AG04450 (cell line): Measurements from ENCODE around the gene CHST12. TPM values are rescaled to one million over a fixed set of nuclear protein-coding genes. Genes with fewer than 3 reads are reported as not detected.

Source experiments
- CTCF ChIA-PET: fragments of 300-600, 350-600 bp; formaldehyde crosslinking; extraction: SDS; loops from one replicate; lab custom pipeline; 2022; ENCODE audit warnings: antibody characterized with exemption, inconsistent platforms; lab: Charles Lee
- POLR2A ChIA-PET: fragments of 350-600 bp; formaldehyde crosslinking; extraction: SDS; loops from one replicate; lab custom pipeline; 2021; ENCODE audit warnings: antibody characterized with exemption, inconsistent platforms; lab: Yijun Ruan, JAX
- DNase-seq: peaks from one replicate; pipeline ENCODE4 v3.0.0-alpha.2; 2011; ENCODE audit warnings: low read depth, low spot score
- H3K27ac ChIP-seq: one replicate; pipeline ENCODE4 v1.5.1; 2012; ENCODE audit warnings: low read depth, low read length, control low read depth
- H3K27me3 ChIP-seq: one replicate; pipeline ENCODE4 v1.6.0; 2012; ENCODE audit warnings: low read length; ENCODE audit not compliant: control insufficient read depth, insufficient read depth
- H3K4me3 ChIP-seq: 2 replicates; pipeline ENCODE4 v1.5.1; 2011; ENCODE audit warnings: mild to moderate bottlenecking, low read depth, low read length, control low read depth
- H3K9me3 ChIP-seq: 2 replicates; pipeline ENCODE4 v1.5.1; 2012; ENCODE audit warnings: low read length; ENCODE audit not compliant: control insufficient read depth, insufficient read depth
- CTCF ChIP-seq: IDR thresholded peaks from 2 replicates; pipeline ENCODE4 v1.5.1; 2011; ENCODE audit warnings: low read depth, low read length, control low read depth, inconsistent platforms
- polyA minus RNA-seq: library from RNA; depleted of rRNA, polyadenylated mRNA; stranded (reverse); fragments of >200 nt; gene quantifications from 2 replicates; pipeline ENCODE4 v1.2.3, GENCODE V29; 2011; rRNA and poly(A)+ RNA removed
- polyA plus RNA-seq: library from polyadenylated mRNA; depleted of rRNA; stranded (reverse); fragments of >200 nt; gene quantifications from 2 replicates; pipeline ENCODE4 v1.2.3, GENCODE V29; 2011; rRNA removed

The CHST12 gene
- polyA plus RNA-seq: 8.7 and 13.4 TPM in 2 replicates
- 4.0 and 4.3 TPM in 2 replicates for polyA minus RNA-seq

GRCh38 chr7:2403014-2403717, at the start of gene CHST12:
Gene CHST12 (plus strand): TSS chr7:2403611. CDS start chr7:2432640, 29,029 bp downstream.
- H3K9me3 ChIP-seq: no peaks in the 10 kb centered on the region
- peak within 1 kb of the TSS; percentile 86 for H3K4me3 ChIP-seq
- POLR2A ChIA-PET: interaction anchor here (0.5 to 1.0 kb wide), 5 partner anchors 9 to 471 kb away, joined by 3 to 6 read pairs (median 3); partner anchors contain the start of gene TTYH3
- TF ChIP-seq CTCF: no peak
- peak; percentile 84 for DNase-seq
- no peak within 1 kb of the TSS for H3K27ac ChIP-seq
- CTCF ChIA-PET: interaction anchor here (1.3 kb wide), 1 partner anchor 65 kb away, joined by 3 read pairs; no protein-coding TSS in a partner anchor
- no peaks in the 10 kb centered on the region for H3K27me3 ChIP-seq

- DNase-seq: peak; percentile 74
- peak overlapping the region; percentile 89 for H3K4me3 ChIP-seq
- H3K27ac ChIP-seq: peak overlapping the region; percentile 99
- TF ChIP-seq CTCF: no peak
- H3K27me3 ChIP-seq: no peaks in the 10 kb centered on the region
- H3K9me3 ChIP-seq: no peaks in the 10 kb centered on the region
- ChIA-PET CTCF (no interaction called here), POLR2A (interaction anchor here (0.6 to 1.4 kb wide), 5 partner anchors 10 to 769 kb away, joined by 3 to 5 read pairs (median 4); no protein-coding TSS in a partner anchor)
These were observed 49.5 kb upstream of the CHST12 start for GRCh38 chr7:2353936-2354185.

GRCh38 chr7:2354186-2354938, 49.0 kb upstream of the CHST12 start, which contains the start of gene EIF3B:
Gene EIF3B (plus strand): TSS chr7:2354827. CDS start chr7:2354922, 95 bp downstream.
- POLR2A ChIA-PET: interaction anchor here (0.6 to 1.4 kb wide), 5 partner anchors 11 to 769 kb away, joined by 3 to 5 read pairs (median 4); no protein-coding TSS in a partner anchor
- Histone ChIP-seq H3K9me3 (no peaks in the 10 kb centered on the region), H3K4me3 (peak within 1 kb of the TSS; percentile 89), H3K27me3 (no peaks in the 10 kb centered on the region), H3K27ac (peak within 1 kb of the TSS; percentile 99)
- peak; percentile 91 for DNase-seq
- CTCF ChIA-PET: no interaction called here
- no peak for TF ChIP-seq CTCF

GRCh38 chr7:2354939-2355704, 48.3 kb upstream of the CHST12 start:
- Histone ChIP-seq H3K9me3 (no peaks in the 10 kb centered on the region), H3K27ac (no peak overlapping the region), H3K4me3 (peak overlapping the region; percentile 89), H3K27me3 (no peaks in the 10 kb centered on the region)
- no peak for DNase-seq
- TF ChIP-seq CTCF: no peak
- POLR2A ChIA-PET: interaction anchor here (0.6 to 1.8 kb wide), 5 partner anchors 11 to 106 kb away, joined by 3 to 8 read pairs (median 4); no protein-coding TSS in a partner anchor
- CTCF ChIA-PET: no interaction called here
